WTC11 (cell line): ENCODE data around the gene PRKN.

Source experiments
- ATF2 ChIP-seq: sonication (generic); formaldehyde crosslinking; IDR thresholded peaks from 2 replicates; pipeline ENCODE4 v1.8.1; 2022; ENCODE audit warnings: low read depth, missing genetic modification reagents, borderline replicate concordance
- CTCF ChIP-seq: fragments of 200-600 bp; IDR thresholded peaks from 2 replicates; pipeline ENCODE4 v1.8.0; 2022; ENCODE audit warnings: antibody characterized with exemption
- ESRRA ChIP-seq: sonication (generic); formaldehyde crosslinking; IDR thresholded peaks from 2 replicates; pipeline ENCODE4 v1.8.1; 2022; ENCODE audit warnings: mild to moderate bottlenecking, missing genetic modification reagents, borderline replicate concordance
- FOXJ3 ChIP-seq: sonication (generic); formaldehyde crosslinking; IDR thresholded peaks from 2 replicates; pipeline ENCODE4 v1.9.0; 2021; ENCODE audit warnings: missing genetic modification reagents, mild to moderate bottlenecking, borderline replicate concordance
- NFE2L1 ChIP-seq: sonication (generic); formaldehyde crosslinking; IDR thresholded peaks from 2 replicates; pipeline ENCODE4 v1.8.1; 2023; ENCODE audit warnings: missing genetic modification reagents
- PREB ChIP-seq: sonication (generic); formaldehyde crosslinking; IDR thresholded peaks from 2 replicates; pipeline ENCODE4 v1.8.1; 2022; ENCODE audit warnings: mild to moderate bottlenecking, missing genetic modification reagents, moderate library complexity, borderline replicate concordance
- SMAD3 ChIP-seq: sonication (generic); formaldehyde crosslinking; IDR thresholded peaks from 2 replicates; pipeline ENCODE4 v1.8.0; 2022; ENCODE audit warnings: missing genetic modification reagents, mild to moderate bottlenecking, borderline replicate concordance
- TCF7 ChIP-seq: sonication (generic); formaldehyde crosslinking; IDR thresholded peaks from 2 replicates; pipeline ENCODE4 v1.8.0; 2022; ENCODE audit warnings: mild to moderate bottlenecking, low read depth, missing genetic modification reagents, moderate library complexity
- USF2 ChIP-seq: sonication (generic); formaldehyde crosslinking; IDR thresholded peaks from 2 replicates; pipeline ENCODE4 v1.8.1; 2023; ENCODE audit warnings: mild to moderate bottlenecking, missing genetic modification reagents, moderate library complexity
- TF ChIP-seq, protein P1 (sequence below): sonication (generic); formaldehyde crosslinking; IDR thresholded peaks from 2 replicates; pipeline ENCODE4 v1.8.1; 2022; ENCODE audit warnings: mild to moderate bottlenecking, moderate library complexity, missing genetic modification reagents

GRCh38 chr6:162058281-162058875 lies 669.2 kb downstream of the PRKN start:
- TF ChIP-seq, protein P1, sequence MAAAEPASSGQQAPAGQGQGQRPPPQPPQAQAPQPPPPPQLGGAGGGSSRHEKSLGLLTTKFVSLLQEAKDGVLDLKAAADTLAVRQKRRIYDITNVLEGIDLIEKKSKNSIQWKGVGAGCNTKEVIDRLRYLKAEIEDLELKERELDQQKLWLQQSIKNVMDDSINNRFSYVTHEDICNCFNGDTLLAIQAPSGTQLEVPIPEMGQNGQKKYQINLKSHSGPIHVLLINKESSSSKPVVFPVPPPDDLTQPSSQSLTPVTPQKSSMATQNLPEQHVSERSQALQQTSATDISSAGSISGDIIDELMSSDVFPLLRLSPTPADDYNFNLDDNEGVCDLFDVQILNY: no peak
- TF ChIP-seq TCF7 (CRISPR knock-in tag) (no peak), PREB (no peak), CTCF (no peak), USF2 (CRISPR knock-in tag) (no peak), FOXJ3 (CRISPR knock-in tag) (no peak), ATF2 (CRISPR knock-in tag) (no peak), SMAD3 (CRISPR knock-in tag) (no peak), NFE2L1 (CRISPR knock-in tag) (no peak), ESRRA (CRISPR knock-in tag) (no peak)
